ENCODE data around the gene BCAS3.

BCAS3 gene

DNA sequence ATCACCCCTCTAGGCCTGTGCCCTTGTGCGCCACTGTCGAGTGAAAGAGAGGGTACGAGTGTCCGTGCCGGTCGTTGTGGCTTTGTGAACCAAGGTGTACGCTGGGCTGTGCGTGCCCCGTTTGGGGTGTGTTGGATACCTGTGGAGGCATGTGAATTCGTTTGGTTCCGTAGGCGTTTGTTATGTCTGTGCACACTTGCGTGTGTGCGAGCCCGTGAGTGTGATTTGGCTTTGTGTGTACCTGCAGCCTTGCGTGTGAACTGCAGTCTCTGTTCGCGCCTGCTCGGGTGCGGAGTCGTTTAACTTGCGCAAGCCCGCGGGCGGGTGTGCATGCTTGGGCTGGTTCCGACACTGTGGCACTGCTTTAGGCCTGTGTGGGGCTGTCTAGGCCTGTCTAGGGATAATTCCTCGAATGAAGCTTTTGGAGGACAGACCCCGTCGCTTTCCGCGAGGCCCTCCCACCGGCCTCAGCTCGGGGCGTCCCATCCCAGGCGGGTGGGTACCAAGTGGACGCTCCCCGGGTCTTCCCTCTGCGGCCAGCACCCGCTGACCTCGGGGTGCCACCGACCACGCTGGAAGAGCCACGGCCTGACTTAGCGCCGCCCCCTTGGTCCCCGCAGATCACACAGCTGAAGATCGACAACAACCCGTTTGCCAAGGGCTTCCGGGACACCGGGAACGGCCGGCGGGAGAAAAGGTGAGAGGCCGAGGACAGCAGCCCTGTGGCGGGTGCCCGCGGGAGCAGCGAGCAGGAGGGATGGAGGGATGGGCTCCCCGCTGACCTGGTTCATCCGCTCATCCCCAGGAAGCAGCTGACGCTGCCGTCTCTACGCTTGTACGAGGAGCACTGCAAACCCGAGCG lies 726.4 kb downstream of the BCAS3 start:
- Histone ChIP-seq H3K9me3 (ENCODE audit: control insufficient read depth, low read length) (no peaks in the 10 kb centered on the region), H3K4me1 (ENCODE audit: control insufficient read depth, insufficient read depth, low read length) (peaks cover 31% of the 10 kb centered on the region), H3K27me3 (ENCODE audit: control insufficient read depth, insufficient read depth, low read length) (peaks cover 93% of the 10 kb centered on the region), H3K4me3 (ENCODE audit: low read length) (no peak overlapping the region), H3K9ac (ENCODE audit: low read length) (peak overlapping the region; percentile 44), H3K36me3 (ENCODE audit: control insufficient read depth, insufficient read depth, low read length) (no peaks in the 10 kb centered on the region)

DNA sequence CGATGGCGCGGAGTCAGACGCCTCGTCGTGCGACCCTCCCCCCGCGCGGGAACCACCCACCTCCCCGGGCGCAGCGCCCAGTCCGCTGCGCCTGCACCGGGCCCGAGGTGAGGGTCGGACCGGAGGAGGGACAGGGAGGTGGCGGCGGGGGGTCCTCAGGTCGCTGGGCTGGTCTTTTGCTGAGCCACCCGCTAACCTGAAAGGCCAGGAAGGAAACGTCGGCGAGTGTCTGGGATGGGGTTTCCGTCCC lies 726.9 kb downstream of the BCAS3 start:
- Histone ChIP-seq H3K27me3 (ENCODE audit: control insufficient read depth, insufficient read depth, low read length) (peaks cover 90% of the 10 kb centered on the region), H3K4me3 (ENCODE audit: low read length) (no peak overlapping the region), H3K9me3 (ENCODE audit: control insufficient read depth, low read length) (no peaks in the 10 kb centered on the region), H3K36me3 (ENCODE audit: control insufficient read depth, insufficient read depth, low read length) (no peaks in the 10 kb centered on the region), H3K9ac (ENCODE audit: low read length) (no peak overlapping the region), H3K4me1 (ENCODE audit: control insufficient read depth, insufficient read depth, low read length) (peaks cover 28% of the 10 kb centered on the region)

DNA sequence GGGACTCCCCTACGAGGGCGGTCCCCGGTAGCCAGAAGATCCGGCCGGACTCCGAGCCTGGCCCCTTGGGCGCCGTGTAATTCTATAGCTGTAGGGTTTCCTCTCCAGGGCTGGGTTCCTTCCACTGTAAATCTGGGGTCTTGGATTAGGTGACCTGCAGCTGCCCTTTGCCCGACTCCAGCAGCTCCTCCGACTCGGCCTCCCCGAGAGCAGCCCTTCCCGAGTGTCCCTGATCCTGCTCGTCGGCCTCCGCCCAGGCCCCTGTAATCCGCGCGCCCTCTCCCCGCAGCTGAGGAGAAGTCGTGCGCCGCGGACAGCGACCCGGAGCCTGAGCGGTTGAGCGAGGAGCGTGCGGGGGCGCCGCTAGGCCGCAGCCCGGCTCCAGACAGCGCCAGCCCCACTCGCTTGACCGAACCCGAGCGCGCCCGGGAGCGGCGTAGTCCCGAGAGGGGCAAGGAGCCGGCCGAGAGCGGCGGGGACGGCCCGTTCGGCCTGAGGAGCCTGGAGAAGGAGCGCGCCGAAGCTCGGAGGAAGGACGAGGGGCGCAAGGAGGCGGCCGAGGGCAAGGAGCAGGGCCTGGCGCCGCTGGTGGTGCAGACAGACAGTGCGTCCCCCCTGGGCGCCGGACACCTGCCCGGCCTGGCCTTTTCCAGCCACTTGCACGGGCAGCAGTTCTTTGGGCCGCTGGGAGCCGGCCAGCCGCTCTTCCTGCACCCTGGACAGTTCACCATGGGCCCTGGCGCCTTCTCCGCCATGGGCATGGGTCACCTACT lies 727.4 kb downstream of the BCAS3 start:
- Histone ChIP-seq H3K9me3 (ENCODE audit: control insufficient read depth, low read length) (no peaks in the 10 kb centered on the region), H3K4me1 (ENCODE audit: control insufficient read depth, insufficient read depth, low read length) (peaks cover 31% of the 10 kb centered on the region), H3K36me3 (ENCODE audit: control insufficient read depth, insufficient read depth, low read length) (no peaks in the 10 kb centered on the region), H3K27me3 (ENCODE audit: control insufficient read depth, insufficient read depth, low read length) (peaks cover 92% of the 10 kb centered on the region), H3K4me3 (ENCODE audit: low read length) (no peak overlapping the region), H3K9ac (ENCODE audit: low read length) (no peak overlapping the region)

DNA sequence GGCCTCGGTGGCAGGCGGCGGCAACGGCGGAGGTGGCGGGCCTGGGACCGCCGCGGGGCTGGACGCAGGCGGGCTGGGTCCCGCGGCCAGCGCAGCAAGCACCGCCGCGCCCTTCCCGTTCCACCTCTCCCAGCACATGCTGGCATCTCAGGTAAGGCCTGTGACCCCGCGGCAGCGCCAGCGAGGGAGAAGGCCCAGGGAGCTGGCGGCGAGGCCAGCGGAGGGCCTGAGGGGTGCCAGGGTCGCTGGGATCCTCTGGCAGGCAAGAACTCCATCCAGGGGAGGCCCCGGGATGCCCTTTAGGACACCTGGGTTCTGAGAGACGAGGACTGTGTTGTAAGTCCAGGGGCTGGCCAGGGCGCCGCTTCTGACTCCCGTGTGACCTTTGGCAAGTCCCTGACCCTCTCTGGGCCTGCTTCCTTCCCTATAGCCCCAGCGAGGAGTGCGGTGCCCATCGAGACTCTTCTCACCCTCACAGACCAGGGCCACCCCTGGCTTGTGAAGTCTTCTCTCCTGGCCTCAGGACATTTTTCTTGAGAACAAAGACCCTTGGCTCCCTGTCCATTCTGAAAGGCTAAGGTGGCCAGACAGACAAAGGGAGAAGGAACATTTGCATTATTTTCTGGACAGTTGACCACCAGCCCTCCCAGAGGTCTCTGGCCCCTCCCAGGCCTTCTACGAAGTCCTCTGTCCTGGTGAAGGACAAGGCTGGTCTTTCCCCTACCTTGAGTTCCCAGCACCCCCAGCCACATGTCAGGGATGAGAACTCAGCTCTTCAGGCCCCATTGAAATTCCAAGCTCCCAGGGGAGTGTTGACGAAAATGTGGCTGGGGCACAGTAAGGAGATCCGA lies 728.3 kb downstream of the BCAS3 start:
- H3K9me3 ChIP-seq (ENCODE audit: control insufficient read depth, low read length): no peaks in the 10 kb centered on the region
- peaks cover 94% of the 10 kb centered on the region for H3K27me3 ChIP-seq (ENCODE audit: control insufficient read depth, insufficient read depth, low read length)
- H3K36me3 ChIP-seq (ENCODE audit: control insufficient read depth, insufficient read depth, low read length): no peaks in the 10 kb centered on the region
- peaks cover 34% of the 10 kb centered on the region for H3K4me1 ChIP-seq (ENCODE audit: control insufficient read depth, insufficient read depth, low read length)
- H3K4me3 ChIP-seq (ENCODE audit: low read length): no peak overlapping the region
- H3K9ac ChIP-seq (ENCODE audit: low read length): peak overlapping the region; percentile 22

DNA sequence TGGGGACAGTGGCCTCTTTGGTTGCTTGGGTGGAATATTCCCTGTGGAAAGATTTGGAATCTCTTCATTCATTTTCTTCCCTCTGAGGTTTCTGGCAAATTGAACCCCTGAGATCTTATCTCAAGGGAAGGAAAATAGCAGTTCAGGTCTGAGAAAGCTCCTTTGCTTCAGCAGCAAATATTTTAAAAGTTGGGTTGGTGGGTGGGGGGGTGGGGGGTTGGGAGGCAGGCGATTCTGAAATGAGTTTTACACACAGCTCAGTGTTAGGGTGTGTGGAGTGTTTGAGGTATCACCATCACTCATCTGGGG lies 728.8 kb downstream of the BCAS3 start:
- no peak overlapping the region for H3K4me3 ChIP-seq (ENCODE audit: low read length)
- H3K4me1 ChIP-seq (ENCODE audit: control insufficient read depth, insufficient read depth, low read length): peaks cover 33% of the 10 kb centered on the region
- H3K9ac ChIP-seq (ENCODE audit: low read length): no peak overlapping the region
- peaks cover 94% of the 10 kb centered on the region for H3K27me3 ChIP-seq (ENCODE audit: control insufficient read depth, insufficient read depth, low read length)
- H3K9me3 ChIP-seq (ENCODE audit: control insufficient read depth, low read length): no peaks in the 10 kb centered on the region
- H3K36me3 ChIP-seq (ENCODE audit: control insufficient read depth, insufficient read depth, low read length): no peaks in the 10 kb centered on the region

DNA sequence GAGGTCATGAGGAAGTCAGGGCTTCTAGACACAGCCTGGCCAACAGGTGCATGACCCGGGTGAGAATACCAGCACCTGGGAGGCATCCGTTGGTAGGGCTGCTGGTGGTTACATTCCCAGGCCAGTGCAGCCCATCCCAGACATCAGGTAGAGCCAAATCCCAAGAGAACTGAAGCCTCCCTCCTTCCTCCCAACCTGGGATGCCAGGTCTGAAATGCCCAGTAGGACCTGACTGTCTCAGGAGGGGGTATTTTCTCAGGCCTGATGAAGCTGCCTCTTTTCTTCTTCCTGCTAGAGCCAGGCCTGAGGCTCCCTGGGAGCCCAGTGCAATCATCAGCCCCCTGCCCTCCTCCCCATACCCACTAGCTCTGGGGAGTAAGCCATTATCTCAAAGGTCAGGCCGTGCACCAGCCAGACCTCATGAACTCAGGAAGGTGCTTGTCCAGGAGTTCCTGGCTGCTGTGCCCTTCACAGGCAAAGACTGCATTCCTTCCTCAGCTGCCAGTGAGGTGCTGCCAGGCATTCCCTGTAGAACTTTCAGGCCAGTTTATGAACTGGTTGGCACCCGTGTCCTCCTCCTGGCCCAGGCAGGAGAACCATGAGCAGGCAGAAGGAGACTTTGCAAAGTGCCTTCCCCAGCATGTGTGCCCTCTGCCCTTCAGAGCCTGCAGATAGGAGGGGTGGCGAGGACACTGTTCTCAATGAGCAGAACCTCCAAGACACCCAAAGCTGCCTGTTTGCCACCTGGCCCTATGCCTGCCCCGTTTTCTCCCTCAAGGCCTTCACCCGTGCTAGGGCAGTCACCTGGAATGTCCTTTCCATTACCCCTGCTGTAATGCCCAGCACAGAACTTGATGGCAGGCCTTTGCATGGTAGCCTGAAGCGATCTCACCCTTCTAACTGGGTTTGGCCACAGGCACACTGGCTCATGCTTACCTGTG lies 729.6 kb downstream of the BCAS3 start:
- Histone ChIP-seq H3K4me1 (ENCODE audit: control insufficient read depth, insufficient read depth, low read length) (peaks cover 32% of the 10 kb centered on the region), H3K27me3 (ENCODE audit: control insufficient read depth, insufficient read depth, low read length) (peaks cover 90% of the 10 kb centered on the region), H3K9me3 (ENCODE audit: control insufficient read depth, low read length) (no peaks in the 10 kb centered on the region), H3K9ac (ENCODE audit: low read length) (no peak overlapping the region), H3K4me3 (ENCODE audit: low read length) (no peak overlapping the region), H3K36me3 (ENCODE audit: control insufficient read depth, insufficient read depth, low read length) (no peaks in the 10 kb centered on the region)

DNA sequence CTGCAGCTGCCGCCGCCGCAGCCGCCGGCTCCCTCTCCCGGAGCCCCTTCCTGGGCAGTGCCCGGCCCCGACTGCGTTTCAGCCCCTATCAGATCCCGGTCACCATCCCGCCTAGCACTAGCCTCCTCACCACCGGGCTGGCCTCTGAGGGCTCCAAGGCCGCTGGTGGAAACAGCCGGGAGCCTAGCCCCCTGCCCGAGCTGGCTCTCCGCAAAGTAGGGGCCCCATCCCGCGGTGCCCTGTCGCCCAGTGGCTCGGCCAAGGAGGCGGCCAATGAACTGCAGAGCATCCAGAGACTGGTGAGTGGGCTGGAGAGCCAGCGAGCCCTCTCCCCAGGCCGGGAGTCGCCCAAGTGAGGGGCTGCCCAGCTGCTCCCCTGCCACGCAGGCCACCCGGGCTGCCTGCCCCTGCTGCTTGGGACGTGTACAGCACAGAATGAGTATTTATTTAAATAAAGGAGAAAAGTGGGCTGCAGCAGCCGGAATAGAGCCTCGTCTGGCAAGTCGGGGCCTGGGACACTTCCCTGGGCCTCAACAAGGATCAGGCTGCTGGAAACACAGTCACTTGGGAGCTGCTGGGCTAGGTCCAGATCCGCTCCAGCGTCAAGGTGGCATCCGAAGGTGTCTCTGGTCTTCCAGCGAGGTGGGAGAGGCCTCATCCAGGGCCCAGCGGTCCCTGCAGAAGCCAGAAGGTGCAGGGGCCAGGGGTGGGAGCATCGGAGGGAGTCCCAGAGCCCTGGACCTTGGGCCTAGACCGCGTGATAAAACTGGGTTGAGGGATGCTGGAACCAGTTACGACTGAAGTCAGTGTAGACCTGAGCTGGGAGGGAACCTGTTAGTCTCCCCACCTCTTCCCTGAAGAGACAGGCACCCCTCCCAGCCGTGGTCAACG lies 730.7 kb downstream of the BCAS3 start:
- Histone ChIP-seq H3K9ac (ENCODE audit: low read length) (peak overlapping the region; percentile 8), H3K27me3 (ENCODE audit: control insufficient read depth, insufficient read depth, low read length) (peaks cover 83% of the 10 kb centered on the region), H3K4me1 (ENCODE audit: control insufficient read depth, insufficient read depth, low read length) (peaks cover 42% of the 10 kb centered on the region), H3K4me3 (ENCODE audit: low read length) (no peak overlapping the region), H3K36me3 (ENCODE audit: control insufficient read depth, insufficient read depth, low read length) (no peaks in the 10 kb centered on the region), H3K9me3 (ENCODE audit: control insufficient read depth, low read length) (no peaks in the 10 kb centered on the region)

DNA sequence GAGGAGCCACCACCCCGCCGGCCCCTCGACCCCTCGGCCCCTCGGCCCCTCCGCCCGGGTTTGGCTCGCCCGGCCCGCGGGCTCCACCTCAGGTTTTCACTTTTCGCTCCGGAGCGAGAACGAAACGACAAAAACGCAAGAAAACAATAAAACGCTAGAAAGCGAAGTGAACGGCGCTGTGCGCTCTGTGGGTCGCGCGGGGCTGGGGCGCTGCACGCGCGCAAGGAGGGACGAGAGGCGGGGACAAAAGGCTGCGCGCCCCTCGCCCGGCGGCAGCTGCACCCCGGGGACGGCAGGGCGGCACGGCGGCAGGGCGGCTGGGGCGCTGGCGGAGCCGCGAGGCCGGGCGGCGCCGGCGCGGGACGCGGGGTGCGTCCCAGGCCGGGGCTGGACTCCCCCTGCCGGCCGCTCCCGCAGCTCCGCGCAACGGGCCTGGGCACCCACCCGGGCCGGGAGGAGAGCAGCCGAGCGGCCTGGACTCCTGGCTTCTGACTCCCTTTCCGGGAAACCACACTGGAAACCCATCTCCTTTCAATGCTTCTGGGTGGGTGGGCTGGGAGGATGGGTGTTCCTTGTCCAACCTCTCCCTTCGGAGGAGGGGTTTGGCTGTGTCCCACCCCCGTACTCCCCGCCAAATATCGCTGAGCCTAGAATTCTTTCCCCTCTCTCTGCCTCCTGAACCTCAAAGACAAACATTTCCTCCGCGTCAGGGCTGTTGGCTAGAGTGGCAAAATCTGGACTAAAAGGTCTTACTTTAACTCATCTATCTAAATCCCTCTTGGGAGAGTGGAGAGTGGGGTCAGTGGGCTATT lies 731.9 kb downstream of the BCAS3 start:
- Histone ChIP-seq H3K4me3 (ENCODE audit: low read length) (no peak overlapping the region), H3K36me3 (ENCODE audit: control insufficient read depth, insufficient read depth, low read length) (no peaks in the 10 kb centered on the region), H3K9me3 (ENCODE audit: control insufficient read depth, low read length) (no peaks in the 10 kb centered on the region), H3K27me3 (ENCODE audit: control insufficient read depth, insufficient read depth, low read length) (peaks cover 71% of the 10 kb centered on the region), H3K4me1 (ENCODE audit: control insufficient read depth, insufficient read depth, low read length) (peaks cover 37% of the 10 kb centered on the region), H3K9ac (ENCODE audit: low read length) (peak overlapping the region; percentile 8)

DNA sequence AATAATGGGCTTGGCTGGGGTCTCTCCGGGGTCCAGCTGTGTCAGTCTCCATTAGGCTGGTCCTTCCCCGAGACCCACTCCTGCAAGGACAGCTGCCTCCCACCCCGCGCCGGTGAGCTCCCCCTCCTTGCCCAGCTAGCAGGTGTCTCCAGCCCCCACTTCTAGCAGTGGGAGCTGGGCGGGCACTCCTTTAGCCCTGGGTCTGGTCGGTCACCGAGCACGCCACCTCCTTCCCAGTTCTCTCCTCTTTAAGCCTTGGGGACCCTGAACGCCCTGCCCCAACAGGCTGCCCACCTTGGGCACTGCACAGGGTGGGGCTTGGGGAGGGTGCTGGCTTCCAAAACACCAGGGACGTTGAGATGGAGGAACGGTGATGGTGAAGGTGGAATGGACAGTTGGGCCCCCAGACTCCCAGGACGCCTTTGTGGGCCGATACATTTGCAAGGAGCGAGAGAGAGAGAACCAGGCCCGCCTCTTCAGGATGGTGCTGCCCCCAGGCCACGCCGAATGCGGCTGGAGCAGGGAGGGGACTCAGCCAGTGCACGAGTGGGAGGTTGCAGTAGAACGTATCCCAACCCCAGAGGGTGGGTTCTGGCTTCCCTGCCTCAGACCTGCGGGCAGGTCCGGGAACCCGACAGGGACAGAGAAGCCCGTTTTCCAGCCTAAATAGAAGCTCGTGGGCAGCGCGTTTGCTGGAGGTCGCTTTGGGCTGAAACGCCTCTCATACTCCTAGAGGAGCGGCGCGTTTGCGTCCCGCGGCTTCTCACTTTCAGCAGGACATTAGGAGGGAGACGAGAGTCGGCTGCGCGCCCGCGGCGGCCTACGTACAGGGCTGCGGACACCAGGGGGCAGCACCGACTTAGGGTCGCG lies 732.7 kb downstream of the BCAS3 start:
- H3K36me3 ChIP-seq (ENCODE audit: control insufficient read depth, insufficient read depth, low read length): no peaks in the 10 kb centered on the region
- H3K9ac ChIP-seq (ENCODE audit: low read length): peak overlapping the region; percentile 16
- no peak overlapping the region for H3K4me3 ChIP-seq (ENCODE audit: low read length)
- H3K4me1 ChIP-seq (ENCODE audit: control insufficient read depth, insufficient read depth, low read length): peaks cover 32% of the 10 kb centered on the region
- H3K9me3 ChIP-seq (ENCODE audit: control insufficient read depth, low read length): no peaks in the 10 kb centered on the region
- H3K27me3 ChIP-seq (ENCODE audit: control insufficient read depth, insufficient read depth, low read length): peaks cover 63% of the 10 kb centered on the region

DNA sequence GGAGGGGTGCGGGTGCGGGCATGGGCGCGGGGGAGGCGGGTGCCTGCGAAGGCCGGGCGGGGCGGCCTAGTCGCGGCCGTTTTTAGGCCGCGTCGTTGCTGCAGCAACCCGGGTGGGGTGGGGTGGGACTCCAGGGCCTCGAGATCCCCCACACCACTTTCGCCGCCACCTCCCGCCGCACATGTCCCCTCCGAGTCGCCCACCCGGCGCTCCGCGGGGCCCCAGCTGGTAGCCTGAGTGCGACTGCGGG lies 733.3 kb downstream of the BCAS3 start:
- no peak overlapping the region for H3K9ac ChIP-seq (ENCODE audit: low read length)
- H3K4me1 ChIP-seq (ENCODE audit: control insufficient read depth, insufficient read depth, low read length): peaks cover 32% of the 10 kb centered on the region
- peak overlapping the region; percentile 60 for H3K4me3 ChIP-seq (ENCODE audit: low read length)
- H3K9me3 ChIP-seq (ENCODE audit: control insufficient read depth, low read length): no peaks in the 10 kb centered on the region
- no peaks in the 10 kb centered on the region for H3K36me3 ChIP-seq (ENCODE audit: control insufficient read depth, insufficient read depth, low read length)
- H3K27me3 ChIP-seq (ENCODE audit: control insufficient read depth, insufficient read depth, low read length): peaks cover 57% of the 10 kb centered on the region
